GM21447 (cell line): ENCODE measurements around the gene HAND1.

ENCODE experiments used
- ATAC-seq: cut with Tn5 transposase; IDR thresholded peaks from one replicate; pipeline ENCODE4 v1.9.1; 2021; ENCODE audit not compliant: unreplicated experiment

HAND1 gene

DNA sequence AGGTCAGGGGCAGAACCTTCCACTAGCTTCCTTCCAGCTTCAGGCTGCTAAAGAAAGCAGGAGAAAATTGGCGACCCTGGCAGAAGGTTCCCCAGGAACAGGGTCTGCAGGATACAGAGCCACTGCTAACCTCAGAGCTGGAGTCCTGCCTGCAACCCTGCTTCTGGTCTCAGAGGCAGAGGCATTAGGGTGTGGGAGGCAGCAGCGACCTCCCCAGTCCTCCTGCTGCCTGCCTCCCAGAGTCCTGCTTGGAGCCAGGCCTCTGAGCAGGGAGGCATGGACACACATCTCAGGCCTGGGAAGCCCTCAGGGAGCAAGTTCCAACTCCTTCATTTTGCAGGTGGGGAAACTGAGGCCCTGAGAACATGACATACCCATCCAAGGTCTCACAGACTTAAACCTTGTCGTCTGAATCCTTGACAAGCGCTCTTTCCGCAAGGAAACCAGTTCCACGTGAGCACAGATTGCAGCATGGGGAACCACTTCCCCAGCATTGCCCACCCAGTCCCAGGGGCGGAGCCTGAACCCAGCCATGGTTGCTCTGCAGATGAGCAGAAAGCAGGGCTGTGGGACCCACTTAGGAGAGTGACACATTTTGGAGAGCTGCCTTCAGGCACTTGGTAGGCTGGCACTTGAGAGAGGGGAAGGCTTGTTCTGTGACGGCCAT, 28.2 kb upstream of the HAND1 start:
- no peak for ATAC-seq

DNA sequence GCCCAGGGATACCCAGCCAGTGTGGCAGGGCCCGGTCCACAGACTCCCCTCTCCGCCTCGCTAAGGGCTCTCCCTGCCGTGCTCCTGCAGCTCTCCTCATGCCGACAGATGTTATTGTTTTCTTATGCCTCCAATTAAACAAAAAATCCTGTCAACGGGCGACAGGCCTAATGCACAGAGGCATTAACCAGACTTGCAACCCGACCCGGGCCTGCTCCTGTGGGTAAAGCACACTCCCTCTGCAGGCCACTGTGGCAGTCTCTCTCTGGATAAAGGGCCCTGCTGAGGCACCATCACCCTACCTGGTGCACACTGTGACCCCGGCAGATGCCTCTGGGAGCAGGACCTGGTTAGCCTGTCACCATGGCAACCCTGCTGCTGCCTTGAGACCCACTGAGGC, 27.5 kb upstream of the HAND1 start:
- no peak for ATAC-seq

DNA sequence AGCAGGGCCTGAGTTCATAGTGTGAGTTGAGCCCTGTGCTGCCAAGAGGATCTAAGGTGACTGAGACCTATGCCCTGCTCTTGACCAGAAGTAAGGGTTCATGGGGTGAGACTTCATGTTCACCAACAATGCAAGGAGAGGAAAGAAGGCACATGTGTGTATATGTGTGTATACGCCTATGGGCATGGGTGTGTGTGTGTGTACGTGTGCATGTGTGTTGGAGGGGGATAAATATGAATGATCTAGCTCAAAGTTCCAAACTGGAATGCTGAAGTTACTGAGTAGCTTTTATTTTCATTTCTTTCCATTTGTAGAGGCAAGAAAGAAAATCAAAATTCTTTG, 25.6 kb upstream of the HAND1 start:
- no peak for ATAC-seq

DNA sequence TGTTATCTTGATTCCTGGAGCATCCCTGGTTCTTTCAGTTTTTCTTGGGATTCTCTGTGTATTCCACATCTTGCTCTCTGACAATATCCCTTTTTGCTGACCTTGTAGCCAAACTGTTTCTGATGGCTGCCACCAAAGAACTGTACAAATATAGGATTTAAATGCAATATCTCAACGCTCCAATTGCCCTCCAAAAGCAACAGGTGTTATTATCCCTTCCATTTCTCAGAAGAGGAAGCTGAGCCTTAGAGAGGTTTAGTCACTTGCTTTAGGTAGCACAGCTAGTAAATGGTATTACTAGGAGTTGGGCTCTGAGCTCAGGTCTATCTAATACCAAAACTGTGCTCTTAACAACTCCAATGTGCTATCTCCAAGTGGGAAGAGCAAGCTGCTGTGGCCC, 24.2 kb upstream of the HAND1 start:
- ATAC-seq, result no peak

DNA sequence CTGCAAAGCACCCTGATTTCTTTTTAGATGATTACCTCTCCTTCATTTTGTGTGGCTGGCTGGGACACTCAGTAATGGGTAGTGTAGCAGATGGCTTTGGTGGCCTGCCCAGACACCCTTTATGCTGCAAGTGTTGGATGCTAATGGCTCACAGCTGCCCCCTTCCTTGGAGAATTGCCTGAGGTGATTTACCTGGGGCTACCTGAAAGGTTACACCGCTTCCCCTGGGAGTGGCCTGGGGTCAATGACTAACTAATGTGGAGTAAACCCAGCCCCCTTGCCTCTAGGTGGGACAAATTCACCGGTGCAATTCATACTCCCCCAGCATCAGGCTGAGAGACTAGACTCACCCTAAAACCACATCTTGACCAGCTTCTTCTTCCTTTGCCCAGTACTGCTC, 23.5 kb upstream of the HAND1 start:
- ATAC-seq, result no peak

DNA sequence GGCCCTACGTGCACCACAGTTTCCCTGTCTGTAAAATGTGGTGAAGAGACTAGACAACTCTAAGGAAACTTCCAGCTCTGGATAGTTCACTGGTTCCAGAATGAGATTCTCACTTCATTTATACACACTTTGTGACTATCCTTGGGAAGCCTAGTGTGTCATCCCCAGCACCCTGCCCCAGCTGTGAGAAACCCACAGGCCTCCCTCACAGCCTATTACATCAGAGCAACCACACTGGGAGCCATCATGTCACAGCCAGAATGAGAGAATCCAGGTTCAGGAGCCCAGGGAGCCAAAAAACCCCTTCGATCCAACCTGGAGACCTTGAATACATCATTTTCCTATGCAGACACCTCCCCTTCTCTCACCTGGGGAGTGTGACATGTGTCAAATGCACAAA, 21.0 kb upstream of the HAND1 start:
- ATAC-seq, result no peak

DNA sequence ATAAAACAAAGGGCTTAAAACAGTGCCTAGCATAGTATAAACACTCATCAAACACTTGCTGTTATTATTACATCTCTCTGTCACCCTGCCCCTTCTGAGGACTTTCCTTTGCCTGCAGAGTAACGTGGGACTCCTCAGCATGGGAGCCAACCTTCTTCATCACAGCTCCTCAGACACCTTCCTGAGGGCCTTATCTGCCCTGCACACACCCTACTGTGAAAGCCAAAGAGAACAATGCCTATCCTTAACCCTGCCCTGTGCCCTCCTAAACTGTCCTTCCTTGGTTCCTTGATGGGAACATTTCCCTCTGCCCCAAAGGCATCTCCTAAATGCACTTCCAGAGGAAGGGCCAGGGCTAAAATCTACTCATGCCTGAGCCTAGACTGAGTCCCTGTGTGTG, 20.6 kb upstream of the HAND1 start:
- no peak for ATAC-seq

DNA sequence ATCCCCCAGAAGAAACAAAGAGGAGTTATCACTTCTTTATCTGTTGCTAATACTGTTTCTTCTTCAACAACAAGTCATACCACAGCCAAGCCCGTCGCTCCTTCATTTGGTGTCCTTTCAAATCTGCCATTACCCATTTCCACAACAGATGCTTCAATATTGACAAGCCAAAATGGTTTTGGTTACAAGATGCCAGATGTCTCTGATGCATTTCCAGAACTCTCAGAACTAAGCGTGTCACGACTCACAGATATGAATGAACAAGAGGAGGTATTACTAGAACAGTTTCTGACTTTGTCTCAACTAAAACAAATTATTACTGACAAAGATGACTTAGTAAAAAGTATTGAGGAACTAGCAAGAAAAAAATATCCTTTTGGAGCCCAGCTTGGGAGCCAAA, 16.0 kb upstream of the HAND1 start:
- no peak for ATAC-seq

DNA sequence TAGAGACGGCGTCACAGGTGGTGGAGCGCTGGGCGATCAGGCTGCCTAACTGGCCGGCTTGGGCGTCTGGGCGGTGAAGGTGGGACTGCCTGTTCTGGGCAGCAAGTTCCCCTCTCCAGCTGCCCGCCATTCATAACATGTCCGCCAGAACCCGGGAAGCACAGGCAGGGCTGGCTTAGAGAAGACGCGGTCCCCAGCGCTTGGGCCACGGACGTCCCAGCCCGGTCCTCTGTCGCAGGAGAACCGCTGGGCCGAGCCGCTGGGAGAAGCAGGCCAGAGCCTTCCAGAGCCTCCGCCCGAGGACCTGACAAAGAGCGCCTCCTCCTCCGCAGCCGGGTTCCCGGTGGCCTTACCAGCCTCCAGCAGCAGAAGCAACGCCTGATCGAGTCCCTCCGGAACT, 15.2 kb upstream of the HAND1 start:
- no peak for ATAC-seq

DNA sequence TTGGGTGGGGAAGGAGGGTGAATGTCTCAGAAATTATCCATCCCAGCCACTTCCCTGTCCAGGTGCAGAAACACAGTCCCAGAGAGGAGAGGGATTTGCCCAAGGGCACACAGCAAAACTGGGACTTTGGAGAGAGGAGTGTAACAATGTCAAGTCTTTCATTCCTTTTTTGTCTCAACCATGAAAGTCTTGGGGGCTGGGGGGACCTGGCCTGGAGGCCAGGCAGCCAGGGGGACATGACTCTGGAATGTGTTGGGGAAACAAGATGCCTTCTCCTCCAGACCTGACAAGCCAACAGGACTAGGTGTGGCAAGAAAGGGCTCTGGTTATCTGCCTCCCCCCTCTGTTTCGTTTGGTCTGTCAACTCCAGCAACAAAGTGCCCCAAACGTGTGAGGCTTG, 13.9 kb upstream of the HAND1 start:
- ATAC-seq, result no peak

DNA sequence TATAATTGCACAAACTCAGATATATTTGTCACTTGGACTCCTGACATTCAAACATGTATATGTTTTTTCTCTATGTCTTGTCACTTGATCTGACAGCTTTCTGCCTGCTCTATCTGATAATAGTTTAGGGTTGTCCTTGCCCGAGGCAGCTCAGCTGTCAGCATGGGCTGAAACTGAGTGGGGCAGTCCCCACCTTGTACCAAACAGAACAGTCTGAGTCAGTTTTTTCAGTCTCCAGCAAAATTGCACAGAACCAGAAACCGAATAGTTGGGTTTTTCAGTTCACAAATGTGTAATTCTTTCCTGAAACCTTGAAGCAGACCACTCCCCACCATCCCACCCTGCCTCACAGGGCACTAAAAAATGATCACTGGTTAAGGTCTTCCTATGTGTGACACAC, 9.5 kb upstream of the HAND1 start:
- peak; percentile 97 for ATAC-seq

DNA sequence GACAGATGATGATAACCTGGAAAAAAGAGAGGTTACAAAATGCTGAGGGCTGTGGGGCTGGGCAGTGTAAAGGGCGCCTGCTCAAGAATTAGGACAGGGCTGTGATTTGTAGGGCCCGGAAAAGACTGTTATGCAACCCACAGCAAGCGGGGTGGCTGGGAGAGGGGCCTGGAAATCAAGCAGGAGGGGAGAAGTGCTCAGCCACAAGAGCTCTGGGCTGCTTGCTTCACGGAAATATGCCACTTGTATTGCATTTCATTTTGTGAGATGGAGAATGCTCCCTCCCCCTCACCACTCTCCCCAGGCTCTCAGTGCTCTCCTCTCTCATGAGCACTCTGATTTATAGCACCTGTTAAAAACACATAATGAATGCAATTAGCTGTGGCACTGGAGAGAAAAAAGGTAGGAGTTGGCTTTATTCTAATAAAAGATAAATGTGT, 8.4 kb upstream of the HAND1 start:
- ATAC-seq, result no peak

DNA sequence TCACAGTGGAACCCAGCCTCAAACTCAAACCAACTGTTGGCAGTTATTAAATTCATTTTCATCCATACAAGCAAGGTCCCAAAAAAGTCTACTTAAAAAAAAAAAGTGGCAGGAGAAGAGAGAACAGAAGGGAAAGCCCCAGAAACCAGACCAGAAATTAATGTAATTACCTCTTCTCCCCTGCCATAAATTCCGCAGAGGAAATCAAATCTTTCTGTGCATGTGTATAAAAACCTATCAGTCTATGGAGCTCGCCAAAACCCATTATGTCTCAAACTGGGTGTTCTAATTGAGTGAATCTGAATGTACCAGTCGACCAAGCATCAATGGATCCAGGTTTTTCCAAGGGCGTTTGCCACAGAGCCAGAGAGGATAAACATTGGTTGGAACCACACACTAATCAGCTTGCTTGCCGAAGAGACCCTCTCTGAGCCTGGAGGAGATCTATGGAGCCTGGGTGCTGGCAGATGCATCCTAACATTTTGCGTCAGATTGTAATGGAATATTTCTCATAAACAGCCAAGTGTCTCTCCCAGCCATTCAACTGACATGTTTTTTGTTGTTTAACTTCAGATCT, 7.9 kb upstream of the HAND1 start:
- ATAC-seq, result no peak

DNA sequence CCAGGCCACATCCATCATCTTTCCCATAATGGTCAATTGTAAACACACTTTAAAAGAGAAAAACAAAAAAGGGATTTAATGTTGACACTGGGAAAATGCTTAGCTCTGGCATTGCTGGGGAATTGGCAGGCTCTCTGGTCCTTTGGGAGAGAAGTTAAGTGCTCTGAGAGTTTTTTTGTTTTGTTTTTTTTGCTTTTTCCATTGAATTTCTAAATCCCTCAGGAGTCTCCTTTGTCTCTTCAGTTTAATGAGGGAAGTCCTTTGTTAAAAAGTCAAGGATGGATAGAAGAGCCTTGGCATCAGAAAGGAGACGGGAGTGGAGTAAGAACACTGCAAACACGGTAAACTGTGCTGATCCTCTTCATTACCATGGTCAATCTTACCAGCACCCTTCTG, 7.1 kb upstream of the HAND1 start:
- ATAC-seq, result no peak

DNA sequence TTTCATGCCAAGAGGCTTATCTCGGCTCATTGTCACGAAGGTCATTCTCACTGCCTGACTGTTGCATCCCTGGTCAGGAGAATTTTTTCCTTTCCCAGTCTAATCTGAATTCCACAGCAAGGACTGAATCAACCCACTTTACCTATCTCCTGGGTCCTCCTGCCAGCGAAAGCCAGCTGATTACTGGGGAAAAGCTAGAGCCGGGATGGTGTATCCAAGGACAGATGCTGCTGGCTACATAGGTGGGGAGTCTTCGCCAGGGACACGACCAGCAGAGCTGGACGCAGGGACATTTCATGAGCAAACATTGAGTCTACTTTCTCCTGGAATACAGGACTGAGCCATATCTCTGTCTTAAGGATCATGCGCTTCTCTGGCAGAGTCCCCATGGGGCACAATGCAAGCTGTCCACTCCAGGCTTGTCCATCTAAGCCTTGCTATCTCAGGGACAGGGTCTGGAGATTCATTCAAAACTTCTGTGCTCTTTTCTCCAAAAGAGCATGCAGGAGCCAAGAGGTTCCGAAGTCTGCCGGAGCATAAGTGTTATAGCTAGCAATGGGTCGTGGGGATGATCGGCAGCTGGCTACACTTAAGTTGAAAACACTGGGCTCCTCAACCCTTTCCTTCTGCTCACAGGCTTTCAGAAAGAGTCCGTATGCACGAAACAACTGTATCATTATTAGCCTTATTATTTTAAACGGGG, 6.5 kb upstream of the HAND1 start:
- no peak for ATAC-seq

DNA sequence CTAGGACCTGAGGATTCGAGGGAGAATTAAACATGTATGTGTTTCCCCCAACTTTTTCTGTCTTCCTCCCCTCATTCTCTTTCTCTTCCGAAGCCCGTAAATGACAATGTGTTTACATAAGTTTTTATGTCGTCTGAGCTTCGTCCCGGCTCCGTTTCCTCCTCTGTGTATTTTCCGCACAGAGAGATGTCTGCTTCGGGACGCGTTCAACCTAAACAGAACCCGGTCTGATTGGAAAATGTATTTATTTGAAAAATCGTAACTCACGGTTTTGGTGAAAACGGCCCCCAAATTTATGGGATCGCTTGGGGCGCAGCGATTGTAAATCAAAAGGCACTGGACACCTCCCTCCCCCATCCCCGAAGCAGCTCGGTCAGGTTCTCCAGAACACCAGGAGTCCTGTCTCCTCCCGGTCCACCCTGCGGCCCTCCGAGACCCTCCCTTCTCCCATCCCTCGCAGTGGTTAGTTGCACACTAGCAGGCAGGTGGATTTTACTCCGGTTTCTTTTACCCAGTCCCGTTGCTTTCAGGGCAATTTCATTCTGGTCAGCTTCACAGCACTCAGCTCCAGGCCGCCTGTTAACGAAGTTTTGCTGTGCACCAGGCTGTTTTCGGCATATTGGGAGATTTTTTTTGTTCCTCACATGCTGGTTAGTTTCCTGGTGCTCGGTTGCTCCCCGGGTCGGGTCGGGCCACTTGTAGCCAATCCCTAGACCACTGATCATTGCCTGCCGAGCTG, 5.8 kb upstream of the HAND1 start:
- ATAC-seq, result no peak

DNA sequence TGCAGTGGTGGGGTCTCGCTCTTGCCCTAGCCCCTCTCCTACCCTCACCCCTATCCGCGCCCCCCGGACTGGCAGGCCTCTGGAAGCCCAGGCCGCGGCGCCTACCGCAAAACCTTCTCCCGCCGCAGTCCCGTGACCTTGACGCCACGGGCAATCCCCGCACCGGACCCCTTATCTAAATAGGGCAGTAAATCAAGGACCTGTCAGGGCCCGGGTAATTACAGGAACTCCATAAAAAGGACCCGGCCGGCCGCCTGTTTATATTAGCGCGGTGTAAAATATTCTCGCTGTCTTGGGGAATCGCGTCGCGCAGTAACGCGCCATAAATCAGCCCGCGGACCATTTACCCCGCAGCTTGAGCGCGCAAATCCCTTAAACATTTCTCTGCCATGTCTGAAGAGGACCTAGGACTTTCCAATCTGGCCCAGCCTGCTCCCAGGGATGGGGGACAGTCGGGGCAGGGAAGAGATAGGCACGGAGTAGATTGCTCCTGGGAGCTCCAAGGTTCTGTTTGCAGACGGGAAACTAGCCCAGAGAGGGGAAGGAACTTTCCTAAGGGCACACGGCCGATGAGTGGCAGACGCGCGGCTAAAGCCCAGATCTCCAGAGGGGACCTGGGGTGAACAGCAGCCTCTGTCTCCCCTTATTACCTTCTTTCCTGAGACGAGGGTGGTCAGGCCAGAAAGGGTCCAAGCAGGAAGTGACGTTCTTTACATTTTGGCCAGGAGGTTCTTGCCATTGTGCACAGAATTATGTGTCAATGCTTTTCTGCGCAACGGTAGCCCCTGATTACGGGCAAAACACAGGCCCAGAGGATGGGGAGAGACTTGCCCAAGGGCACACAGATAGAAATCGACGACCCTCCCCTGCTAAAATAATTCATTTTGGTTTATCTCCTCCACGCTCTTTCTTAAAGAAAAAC, 4.8 kb upstream of the HAND1 start:
- ATAC-seq, result no peak

DNA sequence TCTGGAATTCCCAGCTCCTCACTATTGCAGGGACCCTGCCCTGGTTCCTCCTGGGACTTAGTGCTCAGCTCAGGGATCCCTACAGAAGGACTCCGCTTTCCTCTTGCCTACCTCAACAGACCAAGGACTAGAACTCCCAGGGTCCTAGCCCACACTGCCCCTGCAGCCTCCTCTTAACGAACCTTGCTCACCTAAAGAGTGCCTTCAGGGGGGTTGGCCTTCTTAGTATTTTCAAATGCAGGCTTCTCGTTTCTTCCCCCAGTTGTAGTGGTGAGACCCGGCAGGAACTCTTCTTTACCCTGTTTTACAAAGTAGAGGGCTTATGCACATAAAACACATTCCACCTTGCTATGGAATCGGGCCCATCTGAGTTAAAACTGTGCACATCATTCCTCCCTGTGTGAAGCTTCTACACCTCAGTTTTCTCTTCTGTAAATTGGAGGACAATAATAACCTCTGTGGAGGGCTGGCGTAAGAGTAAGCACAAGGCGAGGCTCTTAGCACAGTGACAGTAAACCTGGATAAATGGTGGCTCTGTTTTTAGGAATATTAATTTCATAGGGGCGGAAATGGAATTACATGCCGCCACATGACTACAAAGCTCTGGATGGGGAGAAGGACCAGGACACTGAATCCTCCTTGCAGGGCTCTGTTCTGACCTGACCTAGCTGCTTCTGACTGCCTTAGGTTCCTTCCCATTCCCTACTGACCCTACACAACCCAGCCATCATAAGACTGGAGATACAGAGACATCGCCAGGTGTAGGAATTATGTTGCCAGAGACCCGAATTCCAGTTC, 3.8 kb upstream of the HAND1 start:
- no peak for ATAC-seq

DNA sequence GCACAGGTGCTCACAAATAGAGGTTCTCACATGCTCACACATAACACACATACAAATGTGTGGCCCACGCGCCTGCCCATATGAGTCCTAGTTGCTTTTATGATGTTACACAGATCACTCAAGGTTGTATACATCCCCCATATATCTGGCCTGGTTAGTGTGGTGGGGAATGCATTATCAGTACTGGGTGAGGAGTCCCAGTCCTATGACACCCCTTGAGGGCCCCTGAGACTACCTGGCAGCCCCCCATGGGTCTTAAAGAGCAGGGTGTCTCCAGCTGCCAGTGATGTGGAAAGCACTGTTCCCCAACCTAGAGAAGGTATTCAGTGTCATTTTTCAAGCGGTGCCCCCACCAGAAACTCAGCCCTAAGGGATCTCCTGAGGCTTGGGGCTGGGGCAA, 2.8 kb upstream of the HAND1 start:
- no peak for ATAC-seq
